K562 (cell line): ENCODE data around the gene RPTOR. TPM values are rescaled to one million over a fixed set of nuclear protein-coding genes. Genes with fewer than 3 reads are reported as not detected.
A peak's percentile ranks its signal among the peaks of the same experiment; 100 is the strongest.

Source experiments
- ARID3A ChIP-seq: IDR thresholded peaks from 2 replicates; pipeline ENCODE4 v1.6.1; 2012; ENCODE audit warnings: low read depth, low read length, improper control_type of control experiment, borderline replicate concordance
- BHLHE40 ChIP-seq: IDR thresholded peaks from 2 replicates; pipeline ENCODE4 v1.6.1; 2011; ENCODE audit warnings: low read length, improper control_type of control experiment
- BRF1 ChIP-seq: IDR thresholded peaks from 3 replicates; pipeline ENCODE4 v1.6.1; 2011; ENCODE audit warnings: borderline replicate concordance, mild to moderate bottlenecking; ENCODE audit not compliant: insufficient read length; ENCODE audit errors: extremely low read depth
- CREM ChIP-seq: IDR thresholded peaks from 2 replicates; pipeline ENCODE4 v1.6.1; 2014; ENCODE audit warnings: antibody characterized with exemption, low read depth
- ETS2 ChIP-seq: IDR thresholded peaks from 2 replicates; pipeline ENCODE4 v1.6.1; 2016; ENCODE audit warnings: borderline replicate concordance, missing genetic modification characterization, mild to moderate bottlenecking, moderate library complexity, missing compliant biosample characterization; ENCODE audit not compliant: poor library complexity, severe bottlenecking
- FOXJ3 ChIP-seq: sonication (generic); formaldehyde crosslinking; IDR thresholded peaks from 2 replicates; pipeline ENCODE4 v1.4.0; 2020; ENCODE audit warnings: mild to moderate bottlenecking, missing genetic modification reagents
- FOXP4 ChIP-seq: sonication (generic); formaldehyde crosslinking; IDR thresholded peaks from 2 replicates; pipeline ENCODE4 v1.8.0; 2022; ENCODE audit warnings: mild to moderate bottlenecking, missing genetic modification reagents, borderline replicate concordance
- GATA2 ChIP-seq: sonication (generic); formaldehyde crosslinking; IDR thresholded peaks from 2 replicates; pipeline ENCODE4 v1.4.0; 2020; ENCODE audit warnings: mild to moderate bottlenecking, missing genetic modification reagents
- POLR3G ChIP-seq: IDR thresholded peaks from 2 replicates; pipeline ENCODE4 v1.6.1; 2011; ENCODE audit not compliant: insufficient read length, insufficient replicate concordance; ENCODE audit errors: extremely low read depth
- PTBP1 ChIP-seq: fragments of 200-400 bp; formaldehyde crosslinking; IDR thresholded peaks from 2 replicates; pipeline ENCODE4 v1.6.1; 2017; ENCODE audit warnings: low read depth, low read length
- SP2 ChIP-seq: IDR thresholded peaks from 2 replicates; pipeline ENCODE4 v1.6.1; 2011; ENCODE audit warnings: mild to moderate bottlenecking, low read depth, low read length, moderate library complexity; ENCODE audit not compliant: poor library complexity, severe bottlenecking; ENCODE audit errors: extremely low read depth
- TCF3 ChIP-seq: sonication (generic); formaldehyde crosslinking; IDR thresholded peaks from 2 replicates; pipeline ENCODE4 v1.4.0; 2020; ENCODE audit warnings: mild to moderate bottlenecking, missing genetic modification reagents
- XRCC3 ChIP-seq: fragments of 450-650 bp; IDR thresholded peaks from 2 replicates; pipeline ENCODE4 v1.6.1; 2017; ENCODE audit warnings: mild to moderate bottlenecking, moderate library complexity
- ZNF197 ChIP-seq: fragments of 200-800 bp; sonication (Bioruptor generic); IDR thresholded peaks from 2 replicates; pipeline ENCODE4 v1.6.1; 2016; ENCODE audit warnings: low read depth, missing genetic modification characterization, missing compliant biosample characterization
- ZNF324 ChIP-seq: fragments of 250-450 bp; sonication (Bioruptor Pico); IDR thresholded peaks from 2 replicates; pipeline ENCODE4 v1.4.0; 2020; ENCODE audit warnings: mild to moderate bottlenecking
- ZNF408 ChIP-seq: fragments of 250-450 bp; sonication (Bioruptor Pico); IDR thresholded peaks from 2 replicates; pipeline ENCODE4 v1.4.0; 2020; ENCODE audit warnings: low read depth, mild to moderate bottlenecking, moderate library complexity
- ZNF780A ChIP-seq: fragments of 250-450 bp; sonication (Bioruptor Pico); IDR thresholded peaks from 2 replicates; pipeline ENCODE4 v1.5.0; 2021; ENCODE audit warnings: mild to moderate bottlenecking
- ZSCAN32 ChIP-seq: fragments of 450-650 bp; formaldehyde crosslinking; IDR thresholded peaks from 2 replicates; pipeline ENCODE4 v1.4.0; 2020; ENCODE audit warnings: mild to moderate bottlenecking, moderate library complexity
- ZZZ3 ChIP-seq: fragments of 450-650 bp; IDR thresholded peaks from 2 replicates; pipeline ENCODE4 v1.6.1; 2016; ENCODE audit warnings: antibody characterized with exemption, mild to moderate bottlenecking, moderate library complexity
- polyA plus RNA-seq, 8 experiments: library from polyadenylated mRNA; depleted of rRNA in 4 of 8; stranded (reverse) in 5 of 8; unstranded in 3 of 8; fragments of >200 nt; fragmentation: Nextera tagmentation in 2 of 8; fragmentation: Illumina TruSeq in 1 of 8; extraction: Ambion mirVana in 2 of 8; extraction: Trizol in 1 of 8; gene quantifications; 2 replicates each; pipeline versions ENCODE4 v1.2.1 to v1.2.3, GENCODE V29; 2011 to 2014; ENCODE audit warnings: inconsistent platforms in 1 of 8, missing spikeins in 1 of 8
- total RNA-seq, 7 experiments: library from RNA; depleted of rRNA in 6 of 7; stranded (reverse); fragments of >200 nt in 6 of 7; fragmentation: Illumina TruSeq in 2 of 7; extraction: Trizol in 2 of 7; gene quantifications; 2 replicates each; pipeline versions ENCODE4 v1.2.1 to v1.2.3, GENCODE V29; 2011 to 2021; ENCODE audit warnings: low replicate concordance in 1 of 7

The RPTOR gene
- total and polyA plus RNA-seq, 9 of the 15 experiments (the other 6 are each of a cell fraction or from before 2014, with no cell fraction given), result 0.24 to 54.1 (median 10.2) TPM

- TF ChIP-seq ETS2 (tag) (no peak), ZNF197 (CRISPR knock-in tag) (no peak), BHLHE40 (peak; percentile 19; the same call in 1 of the 2 replicates), CREM (peak; percentile 49), ARID3A (no peak), XRCC3 (no peak), SP2 (no peak), TCF3 (peak; percentile 69), BRF1 (no peak), ZNF780A (CRISPR knock-in tag) (no peak), ZNF408 (CRISPR knock-in tag) (no peak), POLR3G (no peak), ZSCAN32 (CRISPR knock-in tag) (no peak), ZNF324 (CRISPR knock-in tag) (no peak), ZZZ3 (no peak), GATA2 (0 out of 2 replicates have a peak, but pooled peaks have one; percentile 22), FOXJ3 (CRISPR knock-in tag) (no peak), FOXP4 (no peak), PTBP1 (no peak)
Measured at GRCh38 chr17:80577876-80578570, 33.4 kb downstream of the RPTOR start (continued).
